NCI-H526 (cell line): Measurements from ENCODE around the gene RBMS3.
"Not testable (repeated sequence)": the region's sequence is repeated elsewhere in the genome, so short reads cannot be mapped to it uniquely, and the experiment has no call there.

ENCODE experiments used
- DNase-seq, 2 experiments: peaks; one replicate each; lab custom pipeline; 2025; lab: John Stamatoyannopoulos, UW

Gene RBMS3

GRCh38 chr3:29430558-29430971 lies 149.7 kb downstream of the RBMS3 start:
- no peak for DNase-seq

- no peak for DNase-seq
Measured at GRCh38 chr3:29436612-29437323, 155.9 kb downstream of the RBMS3 start.

- no peak for DNase-seq
Measured at GRCh38 chr3:29438580-29438979, 157.7 kb downstream of the RBMS3 start.

- no peak for DNase-seq
Measured at GRCh38 chr3:29440413-29441305, 159.8 kb downstream of the RBMS3 start.

- DNase-seq, result no peak
Measured at GRCh38 chr3:29441422-29441821, 160.6 kb downstream of the RBMS3 start.

GRCh38 chr3:29447946-29448627 lies 167.2 kb downstream of the RBMS3 start:
- DNase-seq, result no peak

- DNase-seq, result no peak
Measured at GRCh38 chr3:29451920-29452319, 171.0 kb downstream of the RBMS3 start.

GRCh38 chr3:29452934-29453283 lies 172.0 kb downstream of the RBMS3 start:
- no peak for DNase-seq

GRCh38 chr3:29453284-29454001 lies 172.6 kb downstream of the RBMS3 start:
- DNase-seq, result no peak

GRCh38 chr3:29454161-29454611 lies 173.3 kb downstream of the RBMS3 start:
- DNase-seq, result peak; percentile 4 to 10

- no peak for DNase-seq
Measured at GRCh38 chr3:29456901-29457300, 176.0 kb downstream of the RBMS3 start.

GRCh38 chr3:29463304-29463703 lies 182.4 kb downstream of the RBMS3 start:
- DNase-seq, result no peak

GRCh38 chr3:29465836-29466235 lies 185.0 kb downstream of the RBMS3 start:
- DNase-seq, result no peak

- DNase-seq, result no peak
Measured at GRCh38 chr3:29466442-29466841, 185.6 kb downstream of the RBMS3 start.

GRCh38 chr3:29468187-29468586 lies 187.3 kb downstream of the RBMS3 start:
- DNase-seq, result no peak

GRCh38 chr3:29473481-29474170 lies 192.8 kb downstream of the RBMS3 start:
- DNase-seq, result not testable (repeated sequence)

- no peak for DNase-seq
Measured at GRCh38 chr3:29475305-29475840, 194.5 kb downstream of the RBMS3 start.

GRCh38 chr3:29475854-29476253 lies 195.0 kb downstream of the RBMS3 start:
- no peak for DNase-seq

- DNase-seq, result no peak
Measured at GRCh38 chr3:29478611-29479010, 197.7 kb downstream of the RBMS3 start.

- DNase-seq, result no peak
Measured at GRCh38 chr3:29481249-29481648, 200.4 kb downstream of the RBMS3 start.
